DND-41 (cell line): Measurements from ENCODE around the gene TNFSF15.

ENCODE experiments used
- ATAC-seq: fragments of 200-7000 bp; cut with Tn5 transposase; 3 replicates; pipeline ENCODE4 v1.9.1; 2021; ENCODE audit warnings: low read depth; ENCODE audit not compliant: insufficient read depth
- DNase-seq: peaks from one replicate; pipeline ENCODE4 v3.0.0-alpha.2; 2020
- H2AFZ ChIP-seq: 2 replicates; pipeline ENCODE4 v1.6.0; 2012; ENCODE audit warnings: low read depth, low read length
- H3K27ac ChIP-seq: 2 replicates; pipeline ENCODE4 v1.5.1; 2012; ENCODE audit warnings: low read length, inconsistent platforms
- H3K27me3 ChIP-seq: fragments of 200-600 bp; sonication (generic); 2 replicates; pipeline ENCODE4 v1.6.0; 2012; ENCODE audit warnings: low read length, mild to moderate bottlenecking, inconsistent platforms; ENCODE audit not compliant: insufficient read depth, poor library complexity
- H3K36me3 ChIP-seq: 2 replicates; pipeline ENCODE4 v1.5.1; 2012; ENCODE audit warnings: low read length, inconsistent platforms; ENCODE audit not compliant: insufficient read depth
- H3K4me1 ChIP-seq: 2 replicates; pipeline ENCODE4 v1.5.1; 2012; ENCODE audit warnings: mild to moderate bottlenecking, low read length; ENCODE audit not compliant: insufficient read depth
- H3K4me2 ChIP-seq: 2 replicates; pipeline ENCODE4 v1.6.0; 2012; ENCODE audit warnings: mild to moderate bottlenecking, moderate library complexity, low read length, inconsistent platforms; ENCODE audit not compliant: insufficient read depth
- H3K4me3 ChIP-seq, 2 experiments: fragments of 200-600 bp in 1 of 2; shearing (Covaris generic) in 1 of 2; 2 replicates each; pipeline ENCODE4 v1.5.1; 2012 to 2016; ENCODE audit warnings: inconsistent platforms in 2 of 2, low read length in 2 of 2, mild to moderate bottlenecking in 2 of 2, low read depth in 1 of 2, moderate library complexity in 1 of 2
- H3K79me2 ChIP-seq: 2 replicates; pipeline ENCODE4 v1.6.0; 2012; ENCODE audit warnings: low read length, inconsistent platforms; ENCODE audit not compliant: insufficient read depth
- H3K9ac ChIP-seq: 2 replicates; pipeline ENCODE4 v1.6.0; 2012; ENCODE audit warnings: low read depth, mild to moderate bottlenecking, inconsistent platforms, low read length, moderate library complexity
- H3K9me3 ChIP-seq: 2 replicates; pipeline ENCODE4 v1.5.1; 2012; ENCODE audit warnings: low read length, moderate library complexity, mild to moderate bottlenecking, inconsistent platforms; ENCODE audit not compliant: insufficient read depth, severe bottlenecking
- H4K20me1 ChIP-seq: 2 replicates; pipeline ENCODE4 v1.6.0; 2012; ENCODE audit warnings: low read length; ENCODE audit not compliant: insufficient read depth
- CTCF ChIP-seq: IDR thresholded peaks from 2 replicates; pipeline ENCODE4 v1.5.1; 2012; ENCODE audit warnings: borderline replicate concordance, low read length, moderate library complexity, mild to moderate bottlenecking; ENCODE audit not compliant: poor library complexity, severe bottlenecking; ENCODE audit errors: extremely low read depth
- EZH2 ChIP-seq: IDR thresholded peaks from 3 replicates; pipeline ENCODE4 v1.6.1; 2012; ENCODE audit warnings: borderline replicate concordance, low read depth, mild to moderate bottlenecking, moderate library complexity, low read length, inconsistent platforms; ENCODE audit not compliant: severe bottlenecking

Gene TNFSF15

GRCh38 chr9:114798780-114799427 lies 6.9 kb downstream of the TNFSF15 start:
- ATAC-seq (no peak), DNase-seq (no peak)
- Histone ChIP-seq H3K36me3 (no peaks in the 10 kb centered on the region), H3K27ac (no peak overlapping the region), H3K27me3 (no peaks in the 10 kb centered on the region), H3K9me3 (no peaks in the 10 kb centered on the region), H4K20me1 (no peaks in the 10 kb centered on the region), H2AFZ (no peak overlapping the region), H3K9ac (no peak overlapping the region), H3K4me1 (no peaks in the 10 kb centered on the region), H3K4me2 (no peak overlapping the region), H3K79me2 (no peaks in the 10 kb centered on the region), H3K4me3 (no peak overlapping the region)
- no peak for TF ChIP-seq EZH2
- TF ChIP-seq CTCF: no peak

GRCh38 chr9:114798101-114798500 lies 7.7 kb downstream of the TNFSF15 start:
- no peak overlapping the region for H3K27ac ChIP-seq
- H3K4me2 ChIP-seq: no peak overlapping the region
- H3K4me3 ChIP-seq: no peak overlapping the region
- TF ChIP-seq EZH2: no peak
- H2AFZ ChIP-seq: no peak overlapping the region
- no peaks in the 10 kb centered on the region for H3K36me3 ChIP-seq
- DNase-seq (no peak), ATAC-seq (no peak)
- no peaks in the 10 kb centered on the region for H4K20me1 ChIP-seq
- no peak overlapping the region for H3K9ac ChIP-seq
- no peaks in the 10 kb centered on the region for H3K27me3 ChIP-seq
- no peaks in the 10 kb centered on the region for H3K79me2 ChIP-seq
- H3K4me1 ChIP-seq: no peaks in the 10 kb centered on the region
- H3K9me3 ChIP-seq: no peaks in the 10 kb centered on the region

GRCh38 chr9:114792396-114792795 lies 13.4 kb downstream of the TNFSF15 start:
- Histone ChIP-seq H3K36me3 (no peaks in the 10 kb centered on the region), H3K4me1 (no peaks in the 10 kb centered on the region), H3K9ac (no peak overlapping the region), H4K20me1 (no peaks in the 10 kb centered on the region), H3K27ac (no peak overlapping the region), H2AFZ (no peak overlapping the region), H3K9me3 (no peaks in the 10 kb centered on the region), H3K79me2 (no peaks in the 10 kb centered on the region), H3K27me3 (no peaks in the 10 kb centered on the region), H3K4me3 (no peak overlapping the region), H3K4me2 (no peak overlapping the region)
- no peak for TF ChIP-seq CTCF
- ATAC-seq (no peak), DNase-seq (no peak)

GRCh38 chr9:114791736-114792135 lies 14.1 kb downstream of the TNFSF15 start:
- H3K9me3 ChIP-seq: no peaks in the 10 kb centered on the region
- no peaks in the 10 kb centered on the region for H3K36me3 ChIP-seq
- DNase-seq: no peak
- H3K4me2 ChIP-seq: no peak overlapping the region
- no peaks in the 10 kb centered on the region for H3K4me1 ChIP-seq
- no peaks in the 10 kb centered on the region for H3K27me3 ChIP-seq
- H3K79me2 ChIP-seq: no peaks in the 10 kb centered on the region
- no peak overlapping the region for H2AFZ ChIP-seq
- H3K9ac ChIP-seq: no peak overlapping the region
- no peak overlapping the region for H3K4me3 ChIP-seq
- H4K20me1 ChIP-seq: no peaks in the 10 kb centered on the region
- no peak overlapping the region for H3K27ac ChIP-seq
- TF ChIP-seq CTCF (no peak), EZH2 (no peak)
- ATAC-seq: no peak
